SIG-M5 (cell line): ENCODE data around the gene CD52.
"Not testable (repeated sequence)": the region's sequence is repeated elsewhere in the genome, so short reads cannot be mapped to it uniquely, and the experiment has no call there.

Source experiments
- DNase-seq: peaks from one replicate; lab custom pipeline; 2025; lab: John Stamatoyannopoulos, UW

Gene CD52

GRCh38 chr1:26302733-26303405 lies 14.9 kb upstream of the CD52 start:
- DNase-seq, result no peak

- DNase-seq, result no peak
Observed at GRCh38 chr1:26305667-26306289, 12.0 kb upstream of the CD52 start.

- peak; percentile 83 for DNase-seq
Observed at GRCh38 chr1:26306290-26307229, 11.2 kb upstream of the CD52 start, which contains the start of gene UBXN11. UBXN11 (minus strand) TSS chr1:26306636; CDS start chr1:26302883, 3,753 bp downstream.

- no peak for DNase-seq
Observed at GRCh38 chr1:26307363-26307781, 10.4 kb upstream of the CD52 start.

DNA sequence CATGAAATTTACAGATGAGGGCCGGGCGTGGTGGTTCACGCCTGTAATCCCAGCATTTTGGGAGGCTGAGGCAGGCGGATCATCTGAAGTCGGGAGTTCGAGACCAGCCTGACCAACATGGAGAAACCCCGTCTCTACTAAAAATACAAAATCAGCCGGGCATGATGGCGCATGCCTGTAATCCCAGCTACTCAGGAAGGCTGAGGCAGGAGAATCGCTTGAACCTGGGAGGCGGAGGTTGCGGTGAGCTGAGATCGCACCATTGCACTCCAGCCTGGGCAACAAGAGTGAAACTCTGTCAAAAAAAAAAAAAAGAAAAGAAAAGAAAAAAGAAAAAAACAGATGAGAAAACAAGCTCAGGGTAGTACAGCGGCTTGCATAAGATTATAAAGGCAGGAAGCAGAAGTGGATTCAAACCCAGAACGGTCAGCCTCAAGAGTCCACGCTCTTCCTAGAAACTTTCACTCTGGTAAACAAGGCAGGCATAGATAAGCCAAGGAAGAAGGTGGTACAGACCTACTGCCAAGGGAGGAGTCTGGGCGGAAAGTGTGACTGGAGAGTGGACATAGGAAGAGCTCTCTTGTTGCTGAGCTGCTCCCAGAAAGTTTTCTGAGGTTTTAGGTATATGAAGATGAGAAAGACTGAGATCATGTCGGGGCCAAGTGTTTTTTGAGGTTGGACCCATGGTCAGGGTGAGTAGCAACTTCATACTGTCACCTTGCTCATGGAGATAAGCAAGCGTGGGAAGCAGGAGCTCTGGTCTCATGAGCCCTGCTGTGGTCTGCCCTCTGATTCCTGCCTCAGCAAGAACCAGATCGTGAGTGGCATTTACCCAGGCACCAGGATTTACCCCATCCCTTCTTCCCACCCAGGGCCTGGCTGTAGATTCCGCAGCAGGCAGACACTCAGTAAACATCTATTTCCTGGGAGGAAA lies 9.5 kb upstream of the CD52 start:
- not testable (repeated sequence) for DNase-seq

DNA sequence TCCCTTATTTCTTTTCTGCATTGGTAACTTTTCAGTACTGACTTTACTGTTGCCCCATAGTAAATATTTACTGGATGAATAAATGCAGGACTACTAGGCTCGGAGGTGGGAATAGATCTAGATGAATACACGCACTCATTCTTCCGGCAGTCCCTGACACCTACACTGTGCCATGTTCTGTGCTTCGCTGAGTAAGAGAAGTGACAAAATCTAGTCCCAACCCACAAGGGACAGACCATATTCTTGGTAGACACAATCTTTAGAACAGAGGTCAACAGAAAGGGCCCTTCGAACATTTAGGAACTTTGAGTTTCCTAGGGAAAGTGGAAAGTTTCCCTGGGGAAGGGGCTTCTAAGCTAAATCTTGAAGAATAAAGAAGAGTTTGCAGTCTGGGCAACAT lies 3.3 kb upstream of the CD52 start:
- no peak for DNase-seq

DNA sequence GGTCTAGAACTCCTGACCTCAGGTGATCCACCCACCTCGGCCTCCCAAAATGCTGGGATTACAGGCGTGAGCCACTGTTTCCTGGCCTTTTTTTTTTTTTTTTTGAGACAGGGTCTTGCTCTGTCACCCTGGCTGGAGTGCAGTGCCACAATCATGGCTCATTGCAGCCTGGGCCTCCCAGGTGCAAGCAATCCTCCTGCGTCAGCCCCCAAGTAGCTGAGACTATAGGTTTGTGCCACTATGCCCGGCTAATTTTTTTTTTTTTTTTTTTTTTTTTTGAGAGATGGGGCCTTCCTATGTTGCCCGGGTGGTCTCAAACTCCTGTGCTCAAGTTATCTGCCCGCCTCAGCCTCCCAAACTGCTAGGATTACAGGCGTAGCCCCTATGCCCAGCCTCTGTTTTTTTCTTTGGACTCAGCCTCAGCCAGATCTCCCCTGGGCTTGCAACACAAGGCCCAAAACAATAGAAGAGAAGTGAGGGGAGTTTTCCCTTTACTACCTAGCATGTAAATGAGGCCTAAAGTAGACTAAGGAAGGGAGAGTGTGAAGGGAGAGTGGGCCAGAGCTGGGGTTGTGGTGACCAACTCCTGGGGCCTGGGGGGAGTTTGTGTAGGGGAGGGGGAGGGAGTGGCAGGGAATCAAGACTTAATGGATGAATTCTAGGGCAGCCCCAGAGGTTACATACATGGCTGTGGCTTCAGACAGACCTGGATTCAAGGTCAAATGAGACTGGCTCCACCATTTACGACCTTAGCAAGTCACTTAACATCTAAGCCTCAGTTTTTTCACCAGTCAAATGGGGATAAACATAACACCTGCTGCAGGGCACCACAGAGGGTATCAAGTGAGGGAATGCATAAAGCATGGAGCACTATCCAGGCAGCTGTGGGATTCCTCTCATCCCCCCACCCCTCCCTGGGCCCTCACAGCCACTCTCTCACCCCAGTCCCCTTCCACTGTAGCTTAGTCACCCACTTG lies 1.6 kb upstream of the CD52 start:
- no peak for DNase-seq

- DNase-seq, result no peak
Observed at GRCh38 chr1:26317146-26317545, 612 bp upstream of the CD52 start.

DNA sequence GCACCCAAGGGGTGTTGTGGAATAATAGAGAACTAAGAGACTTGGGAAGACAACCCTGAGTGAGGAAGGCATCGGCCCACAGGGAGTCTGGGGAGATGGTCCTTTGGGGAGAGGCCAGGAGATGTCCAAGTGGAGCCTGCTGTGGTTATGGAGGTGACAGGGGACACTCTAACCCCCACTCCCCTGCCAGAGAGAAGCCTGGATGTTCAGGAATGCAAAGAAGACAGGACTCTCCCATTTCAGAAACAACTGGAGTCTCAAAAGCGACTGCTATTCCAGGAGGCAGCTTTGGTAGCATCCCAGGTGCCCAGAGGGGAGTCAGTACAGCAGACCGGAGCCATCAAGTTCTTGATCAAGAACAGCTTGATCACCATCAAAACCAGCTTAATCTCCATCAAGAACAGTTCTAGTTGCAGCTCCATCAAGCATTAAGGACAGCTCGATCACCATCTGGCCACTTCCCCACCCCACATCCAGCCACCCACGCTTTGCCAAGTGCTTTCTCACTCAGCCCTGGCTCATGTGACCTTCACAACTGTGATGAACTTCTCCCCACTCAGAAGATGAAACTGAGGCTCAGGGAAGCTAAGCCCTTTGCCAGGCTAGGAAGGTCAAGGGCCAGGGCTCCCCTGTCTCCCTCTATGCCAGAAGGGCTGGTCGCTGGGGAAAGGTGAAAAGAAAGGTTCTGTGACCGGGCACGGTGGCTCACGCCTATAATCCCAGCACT lies 743 bp downstream of the CD52 start:
- DNase-seq, result no peak

DNA sequence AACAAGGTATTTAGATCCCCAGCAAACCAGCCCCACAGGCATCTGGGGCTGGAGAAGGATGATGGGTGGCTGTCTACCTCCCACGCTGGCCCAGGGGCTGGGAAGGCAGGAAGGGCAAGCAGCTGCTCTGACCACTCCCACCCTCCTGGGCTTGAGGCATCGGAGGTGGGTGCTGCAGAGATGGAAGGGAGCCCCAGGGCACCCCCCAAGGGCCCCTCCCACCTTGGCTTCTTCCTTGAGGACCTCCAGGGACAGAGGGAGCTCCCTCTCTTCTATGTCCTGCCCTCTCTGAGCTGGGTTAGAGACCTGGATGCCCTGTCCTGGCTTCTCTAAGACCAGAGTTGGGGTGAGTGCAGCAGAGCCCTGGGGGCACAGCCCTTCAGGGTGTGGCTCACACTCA lies 3.1 kb downstream of the CD52 start:
- no peak for DNase-seq

DNA sequence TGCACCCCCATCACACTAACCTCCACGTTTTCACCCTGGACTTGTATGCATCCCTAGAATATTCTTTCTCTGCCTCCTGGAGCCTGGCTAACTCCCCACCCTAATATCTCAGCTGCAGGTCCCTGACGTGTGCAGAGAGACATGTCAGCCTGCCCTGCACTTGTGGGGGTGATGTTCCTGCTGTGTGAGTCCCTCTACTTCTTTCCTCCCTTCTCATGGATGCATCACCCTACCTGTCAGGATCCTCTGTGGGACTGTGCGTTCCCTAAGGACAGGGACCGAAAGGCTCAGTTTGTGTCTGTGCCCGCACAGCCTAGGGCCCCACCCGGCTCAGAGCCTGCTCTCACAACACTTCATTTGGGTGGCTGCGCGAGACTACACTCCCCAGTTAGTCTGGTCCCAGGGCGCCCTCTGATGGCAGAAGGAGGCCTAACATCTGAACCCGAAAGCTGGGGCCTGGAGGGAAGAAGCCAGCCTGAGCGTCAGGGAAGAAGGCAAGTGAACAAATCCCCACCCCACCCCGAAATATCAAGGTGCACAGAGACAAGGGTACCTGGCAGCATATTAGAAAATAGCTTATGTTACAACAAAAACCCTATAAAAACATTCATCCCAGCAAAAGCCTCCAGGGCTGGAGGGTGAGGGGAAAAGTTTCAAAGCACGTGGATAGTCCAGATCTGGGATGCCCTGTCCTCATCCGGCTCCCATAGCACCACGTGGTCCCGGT lies 3.7 kb downstream of the CD52 start:
- peak; percentile 33 for DNase-seq

GRCh38 chr1:26322042-26322331 lies 4.2 kb downstream of the CD52 start:
- no peak for DNase-seq

- no peak for DNase-seq
Observed at GRCh38 chr1:26323382-26323781, 5.6 kb downstream of the CD52 start.

GRCh38 chr1:26324550-26324949 lies 6.8 kb downstream of the CD52 start:
- no peak for DNase-seq

GRCh38 chr1:26327956-26328362 lies 10.2 kb downstream of the CD52 start:
- no peak for DNase-seq

- no peak for DNase-seq
Observed at GRCh38 chr1:26328597-26328996, 10.8 kb downstream of the CD52 start.

- DNase-seq, result not testable (repeated sequence)
Observed at GRCh38 chr1:26329380-26329779, 11.6 kb downstream of the CD52 start.

- no peak for DNase-seq
Observed at GRCh38 chr1:26330276-26330675, 12.5 kb downstream of the CD52 start.

- DNase-seq, result not testable (repeated sequence)
Observed at GRCh38 chr1:26333312-26333711, 15.6 kb downstream of the CD52 start.
